Naive thymus-derived CD8-positive, alpha-beta T cell (primary cell): ENCODE results near the gene ZNF837. TPM values are rescaled to one million over a fixed set of nuclear protein-coding genes. Genes with fewer than 3 reads are reported as not detected.
"Not testable (repeated sequence)": the region's sequence is repeated elsewhere in the genome, so short reads cannot be mapped to it uniquely, and the experiment has no call there.

Experiments used
- ATAC-seq, 2 donors: fragments of 150-1000 bp; cut with Tn5 transposase in 1 of 2; sonication (Bioruptor Pico), chemical (Tn5 transposase) in 1 of 2; 1 replicate in 1 of 2; 2 replicates in 1 of 2; pipeline ENCODE4 v1.10.0; 2021; ENCODE audit warnings: mild to moderate bottlenecking in 2 of 2, moderate library complexity in 2 of 2
- POLR2A ChIA-PET: fragments of 350-600 bp; sonication (Branson Sonifier 250); formaldehyde crosslinking; loops from one replicate; lab custom pipeline; 2021; ENCODE audit warnings: antibody characterized with exemption; lab: Charles Lee
- DNase-seq, 10 donors: peaks; one replicate each; pipeline versions ENCODE4 v3.0.0 to v3.0.0-alpha.2; 2020 to 2022
- H3K27ac Mint-ChIP-seq, 10 donors: one replicate each; pipeline ENCODE4 v1.8.0; 2020 to 2022; ENCODE audit warnings: mild to moderate bottlenecking in 10 of 10, mixed read lengths in 10 of 10, moderate library complexity in 4 of 10, inconsistent platforms in 1 of 10
- H3K27me3 Mint-ChIP-seq, 5 donors: one replicate each; pipeline ENCODE4 v1.8.0; 2021 to 2022; ENCODE audit warnings: mixed read lengths in 5 of 5
- H3K36me3 Mint-ChIP-seq, 3 donors: one replicate each; pipeline ENCODE4 v1.8.0; 2020 to 2022; ENCODE audit warnings: mixed read lengths in 3 of 3, mild to moderate bottlenecking in 2 of 3, inconsistent platforms in 1 of 3
- H3K4me1 Mint-ChIP-seq, 4 donors: one replicate each; pipeline ENCODE4 v1.8.0; 2021 to 2022; ENCODE audit warnings: mixed read lengths in 4 of 4
- H3K4me3 Mint-ChIP-seq, 10 donors: one replicate each; pipeline ENCODE4 v1.8.0; 2020 to 2022; ENCODE audit warnings: mild to moderate bottlenecking in 10 of 10, mixed read lengths in 10 of 10, moderate library complexity in 6 of 10, inconsistent platforms in 1 of 10
- H3K9me3 Mint-ChIP-seq, 9 donors: one replicate each; pipeline ENCODE4 v1.8.0; 2020 to 2022; ENCODE audit warnings: mixed read lengths in 9 of 9, mild to moderate bottlenecking in 3 of 9, inconsistent platforms in 1 of 9, moderate library complexity in 1 of 9
- polyA plus RNA-seq, 3 donors: library from polyadenylated mRNA; unstranded; fragments of 300-500 nt; fragmentation: Illumina TruSeq; gene quantifications; one replicate each; pipeline ENCODE4 v1.2.3, GENCODE V29; 2021
- total RNA-seq, 8 experiments: library from RNA in 2 of 8; stranded (reverse) in 2 of 8; gene quantifications; one replicate each; pipeline ENCODE4 v1.2.3 and lab custom pipeline; 2021 to 2026

Gene ZNF837
- total and polyA plus RNA-seq, 5 experiments from 2014 or later = 4.2 to 14.3 (median 5.8) TPM

DNA sequence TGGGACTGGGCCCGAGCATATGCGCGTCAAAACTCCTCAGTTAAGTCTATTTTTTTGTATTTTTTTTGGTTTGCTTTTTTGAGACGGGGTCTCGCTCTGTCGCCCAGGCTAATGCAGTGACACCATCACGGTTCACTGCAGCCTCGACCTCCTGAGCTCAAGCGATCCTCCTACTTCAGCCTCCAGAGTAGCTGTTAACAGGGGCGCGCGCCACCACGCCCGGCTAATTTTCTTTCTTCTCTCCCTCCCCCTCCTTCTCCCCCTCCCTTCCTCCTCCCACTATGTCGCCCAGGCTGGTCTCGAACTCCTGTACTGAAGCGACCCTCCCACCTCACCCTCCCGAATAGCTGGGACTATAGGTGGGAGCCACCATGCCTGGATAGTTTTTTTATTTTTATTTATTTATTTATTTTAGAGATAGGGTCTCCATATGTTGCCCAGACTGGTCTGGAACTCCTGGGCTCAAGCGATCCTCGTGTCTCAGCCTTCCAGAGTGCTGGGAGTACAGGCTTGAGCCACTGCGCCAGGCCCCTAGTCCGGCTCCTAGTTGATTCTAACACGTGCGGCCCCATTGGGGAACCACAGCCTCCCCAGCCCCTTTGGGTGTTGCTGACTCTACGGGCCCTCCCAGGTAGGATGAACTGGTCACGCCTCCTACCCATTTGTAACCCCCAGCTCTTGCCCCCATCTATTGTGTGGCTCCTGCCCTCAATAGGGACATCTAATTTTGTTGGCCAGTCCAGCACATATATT is 806 bp upstream of the ZNF837 start:
- ATAC-seq (no peak), DNase-seq (no peak)
- POLR2A ChIA-PET = interaction anchor here (0.9 to 4.5 kb wide), 6 partner anchors 19 to 137 kb away, joined by 3 to 43 read pairs (median 5); partner anchors contain the start of genes ZNF132, ZNF497 and ZSCAN22

DNA sequence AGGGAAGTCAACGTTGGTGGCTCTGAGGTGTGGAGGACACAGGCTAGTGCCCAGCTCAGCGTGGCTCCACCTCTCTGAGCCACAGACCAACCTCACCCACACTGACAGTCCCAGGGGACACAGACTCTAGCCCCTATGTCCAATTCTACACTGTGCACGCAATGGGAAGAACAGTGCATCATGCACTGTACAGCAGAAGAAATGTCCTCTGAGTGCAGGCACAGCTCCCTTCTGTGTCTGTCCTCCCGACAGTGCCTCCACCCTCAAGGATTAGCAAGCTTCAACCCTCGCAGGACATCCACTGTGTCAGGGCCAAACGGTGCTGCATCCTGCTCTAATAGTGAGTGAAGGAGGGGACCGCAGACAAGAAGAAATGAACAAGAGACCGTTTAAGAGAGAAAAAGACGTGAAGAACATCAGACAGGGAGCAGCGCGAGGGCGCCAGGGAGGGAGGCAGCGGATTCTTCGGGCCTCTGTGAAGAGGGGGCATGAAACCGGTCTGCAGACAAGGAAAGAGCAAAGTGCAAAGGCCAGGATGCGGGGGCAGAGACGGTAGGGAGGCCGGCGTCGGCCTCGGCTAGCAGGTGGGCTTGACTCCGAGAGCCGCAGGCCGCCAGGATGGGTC is 681 bp downstream of the ZNF837 start:
- no peaks in the 10 kb centered on the region for H3K9me3 Mint-ChIP-seq
- H3K27me3 Mint-ChIP-seq = no peaks in the 10 kb centered on the region
- POLR2A ChIA-PET = interaction anchor here (0.8 to 4.5 kb wide), 7 partner anchors 17 to 198 kb away, joined by 3 to 43 read pairs (median 5); partner anchors contain the start of genes ZNF274, ZNF497 and ZNF584
- H3K4me1 Mint-ChIP-seq = peaks cover 14 to 39% (median 28%) of the 10 kb centered on the region in 4 donors
- H3K4me3 Mint-ChIP-seq = peak overlapping the region; percentile 85 to 99 (median 94)
- no peaks in the 10 kb centered on the region for H3K36me3 Mint-ChIP-seq
- peak in 1 of 10 donors; percentile 58 for DNase-seq
- peak overlapping the region; percentile 93 to 98 (median 96) for H3K27ac Mint-ChIP-seq
- ATAC-seq = no peak

More for the DNA sequence above, 806 bp upstream of the ZNF837 start:
- Mint-ChIP-seq H3K9me3 (no peaks in the 10 kb centered on the region), H3K4me1 (peaks cover 14 to 47% (median 39%) of the 10 kb centered on the region in 4 donors), H3K27me3 (no peaks in the 10 kb centered on the region), H3K27ac (peak overlapping the region; percentile 90 to 98 (median 96)), H3K4me3 (peak overlapping the region; percentile 85 to 99 (median 92)), H3K36me3 (no peaks in the 10 kb centered on the region)

DNA sequence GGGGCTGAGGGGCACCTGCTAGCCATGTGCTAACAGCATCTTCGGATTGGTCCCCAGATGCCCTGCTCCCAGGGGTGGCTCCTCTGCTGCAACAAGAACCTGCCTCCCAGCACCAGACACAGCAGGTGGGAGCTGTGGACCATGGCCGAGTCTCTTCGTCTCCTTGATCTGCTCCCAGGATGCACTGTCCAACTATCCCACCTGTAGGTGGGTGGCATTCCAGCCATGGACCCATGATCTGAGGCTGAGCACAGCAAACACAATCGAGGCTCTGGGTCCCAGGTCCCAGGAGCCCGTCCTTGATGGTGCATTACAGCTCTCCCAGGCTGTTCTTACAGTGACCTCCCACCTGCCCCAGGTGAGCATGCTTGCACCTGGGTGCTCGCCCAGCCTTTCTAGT is 1.6 kb downstream of the ZNF837 start:
- ATAC-seq (no peak), DNase-seq (no peak)
- H3K4me1 Mint-ChIP-seq = peaks cover 14 to 37% (median 27%) of the 10 kb centered on the region in 4 donors
- H3K4me3 Mint-ChIP-seq = peak overlapping the region; percentile 85 to 99 (median 94)
- H3K27me3 Mint-ChIP-seq = no peaks in the 10 kb centered on the region
- POLR2A ChIA-PET = interaction anchor here (0.9 to 4.5 kb wide), 5 partner anchors 16 to 197 kb away, joined by 3 to 43 read pairs (median 5); partner anchors contain the start of genes ZNF274 and ZNF497
- peak overlapping the region; percentile 93 to 98 (median 96) for H3K27ac Mint-ChIP-seq
- no peaks in the 10 kb centered on the region for H3K9me3 Mint-ChIP-seq
- no peaks in the 10 kb centered on the region for H3K36me3 Mint-ChIP-seq

GRCh38 chr19:58376724-58377123 is 4.1 kb downstream of the ZNF837 start:
- H3K27ac Mint-ChIP-seq = not testable (repeated sequence)
- POLR2A ChIA-PET = interaction anchor here (1.2 kb wide), 1 partner anchor 13 kb away, joined by 5 read pairs; no protein-coding TSS in a partner anchor

DNA sequence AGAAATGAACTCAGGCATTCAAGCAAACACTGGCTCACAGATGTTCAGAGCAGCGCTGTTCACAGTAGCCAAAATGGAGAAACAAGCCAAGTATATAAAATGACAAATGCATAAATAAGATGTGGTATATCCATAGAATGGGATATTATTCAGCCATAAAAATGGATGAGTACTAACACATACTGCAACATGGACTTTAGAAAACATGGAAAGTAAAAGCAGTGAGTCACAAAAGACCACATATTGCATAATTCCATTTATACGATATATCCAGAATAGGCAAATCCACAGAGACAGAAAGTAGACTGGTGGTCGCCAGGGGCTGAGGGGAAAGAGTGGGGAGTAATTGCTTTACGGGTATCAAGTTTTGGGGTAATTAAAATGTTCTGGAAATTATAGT is 6.6 kb downstream of the ZNF837 start:
- peaks cover 0 to 13% (median 5%) of the 10 kb centered on the region in 4 donors for H3K4me1 Mint-ChIP-seq
- H3K27ac Mint-ChIP-seq = peak overlapping the region in 1 of 10 donors; percentile 46
- ATAC-seq = no peak
- H3K27me3 Mint-ChIP-seq = no peaks in the 10 kb centered on the region
- H3K9me3 Mint-ChIP-seq = no peaks in the 10 kb centered on the region
- H3K4me3 Mint-ChIP-seq = peak overlapping the region in 1 of 10 donors; percentile 10
- POLR2A ChIA-PET = interaction anchor here (0.5 to 2.7 kb wide), 3 partner anchors 12 to 84 kb away, joined by 3 to 15 read pairs (median 3); partner anchors contain the start of gene ZNF497
- peaks cover 0 to 2% (median 0%) of the 10 kb centered on the region in 3 donors for H3K36me3 Mint-ChIP-seq
- no peak for DNase-seq

More at GRCh38 chr19:58376724-58377123, 4.1 kb downstream of the ZNF837 start:
- peaks cover 10 to 30% (median 19%) of the 10 kb centered on the region in 4 donors for H3K4me1 Mint-ChIP-seq
- H3K27me3 Mint-ChIP-seq, DNase-seq, ATAC-seq, H3K9me3 Mint-ChIP-seq, H3K4me3 Mint-ChIP-seq, H3K36me3 Mint-ChIP-seq: not testable (repeated sequence)

GRCh38 chr19:58372311-58373133 is 8.3 kb downstream of the ZNF837 start:
- Mint-ChIP-seq H3K4me1 (peaks cover 0 to 2% (median under 1%) of the 10 kb centered on the region in 4 donors), H3K36me3 (peaks cover 0 to 2% (median 0%) of the 10 kb centered on the region in 3 donors), H3K4me3 (no peak overlapping the region), H3K9me3 (no peaks in the 10 kb centered on the region), H3K27ac (no peak overlapping the region), H3K27me3 (no peaks in the 10 kb centered on the region)
- DNase-seq (no peak), ATAC-seq (no peak)
- POLR2A ChIA-PET = interaction anchor here (2.7 kb wide), 1 partner anchor 10 kb away, joined by 15 read pairs; the partner anchor contains the start of gene ZNF497

- ATAC-seq = no peak
- POLR2A ChIA-PET = interaction anchor here (0.6 to 1.6 kb wide), 5 partner anchors 13 to 179 kb away, joined by 4 to 6 read pairs (median 6); partner anchors contain the start of gene RPS5
- Mint-ChIP-seq H3K4me3 (no peak overlapping the region), H3K4me1 (peaks cover 0 to 6% (median 2%) of the 10 kb centered on the region in 4 donors), H3K27me3 (no peaks in the 10 kb centered on the region), H3K27ac (no peak overlapping the region), H3K9me3 (no peaks in the 10 kb centered on the region), H3K36me3 (peaks cover 0 to 2% (median 0%) of the 10 kb centered on the region in 3 donors)
- no peak for DNase-seq
Observed at GRCh38 chr19:58368561-58369360, 12.1 kb downstream of the ZNF837 start.

GRCh38 chr19:58367698-58368454 is 13.0 kb downstream of the ZNF837 start:
- H3K36me3 Mint-ChIP-seq = peaks cover 0 to 2% (median 0%) of the 10 kb centered on the region in 3 donors
- ATAC-seq (no peak), DNase-seq (no peak)
- H3K27ac Mint-ChIP-seq = no peak overlapping the region
- no peaks in the 10 kb centered on the region for H3K27me3 Mint-ChIP-seq
- peaks cover 0 to 6% (median 4%) of the 10 kb centered on the region in 4 donors for H3K4me1 Mint-ChIP-seq
- H3K9me3 Mint-ChIP-seq = no peaks in the 10 kb centered on the region
- H3K4me3 Mint-ChIP-seq = no peak overlapping the region
- POLR2A ChIA-PET = no interaction called here

DNA sequence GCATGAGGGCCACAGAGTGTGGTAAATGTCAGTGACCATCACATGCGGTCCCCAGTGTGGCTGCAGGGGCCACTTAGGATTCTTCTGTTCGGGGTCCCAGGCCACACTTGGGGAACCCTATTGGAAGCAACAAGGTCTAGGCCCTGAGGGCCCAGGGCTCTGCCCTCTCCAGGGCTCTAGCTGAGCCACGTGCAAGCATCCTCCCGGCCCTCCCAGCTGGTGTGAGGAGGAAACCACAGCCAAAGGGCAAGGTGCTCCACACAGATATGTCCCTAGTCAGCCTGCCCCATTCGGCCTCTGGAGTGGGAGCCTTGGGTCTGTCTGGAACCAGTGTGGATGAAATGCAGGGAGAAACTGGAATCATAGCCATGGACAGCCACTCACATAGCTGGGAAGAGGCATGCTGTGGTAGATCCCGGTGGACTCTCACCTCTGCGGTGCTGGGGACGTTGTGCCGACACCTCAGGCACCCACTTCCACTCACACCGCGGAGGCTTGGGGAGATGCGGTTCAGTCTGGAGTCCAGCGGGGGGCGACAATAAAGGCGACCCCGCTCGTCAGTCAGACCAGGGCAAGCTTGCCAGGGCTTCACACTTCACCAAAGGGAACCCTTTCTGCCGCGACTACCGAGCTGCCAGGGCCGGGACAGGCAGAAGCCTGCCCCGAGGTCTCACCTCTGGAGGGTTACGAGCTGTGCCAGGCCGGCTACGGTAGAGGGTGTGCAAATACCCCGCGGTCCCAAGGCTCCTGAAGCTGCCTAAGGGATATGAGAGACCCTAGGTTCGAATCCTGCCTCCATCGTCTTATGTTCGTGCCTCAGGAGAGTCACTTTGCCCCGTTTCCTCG is 14.0 kb downstream of the ZNF837 start:
- Mint-ChIP-seq H3K36me3 (peaks cover 0 to 2% (median 0%) of the 10 kb centered on the region in 3 donors), H3K27me3 (no peaks in the 10 kb centered on the region), H3K9me3 (no peaks in the 10 kb centered on the region), H3K4me3 (no peak overlapping the region), H3K4me1 (peaks cover 5 to 14% (median 10%) of the 10 kb centered on the region in 4 donors), H3K27ac (no peak overlapping the region)
- POLR2A ChIA-PET = interaction anchor here (0.8 kb wide), 1 partner anchor 13 kb away, joined by 3 read pairs; the partner anchor contains the start of gene A1BG
- no peak for DNase-seq
- ATAC-seq = no peak

- Mint-ChIP-seq H3K27ac (peak overlapping the region in 2 of 10 donors; percentile 13 to 15), H3K36me3 (no peaks in the 10 kb centered on the region), H3K9me3 (no peaks in the 10 kb centered on the region), H3K27me3 (no peaks in the 10 kb centered on the region), H3K4me1 (peaks cover 7 to 17% (median 12%) of the 10 kb centered on the region in 4 donors), H3K4me3 (peak overlapping the region in 7 of 10 donors; percentile 10 to 57 (median 34))
- DNase-seq = no peak
- POLR2A ChIA-PET = interaction anchor here (0.5 to 3.5 kb wide), 5 partner anchors 13 to 689 kb away, joined by 4 to 44 read pairs (median 7); partner anchors contain the start of gene ZNF837
- no peak for ATAC-seq
Observed at GRCh38 chr19:58364146-58364545, 16.7 kb downstream of the ZNF837 start.
